ENCODE measurements around the gene GLS.
"Not testable (repeated sequence)": the region's sequence is repeated elsewhere in the genome, so short reads cannot be mapped to it uniquely, and the experiment has no call there.

Gene GLS

DNA sequence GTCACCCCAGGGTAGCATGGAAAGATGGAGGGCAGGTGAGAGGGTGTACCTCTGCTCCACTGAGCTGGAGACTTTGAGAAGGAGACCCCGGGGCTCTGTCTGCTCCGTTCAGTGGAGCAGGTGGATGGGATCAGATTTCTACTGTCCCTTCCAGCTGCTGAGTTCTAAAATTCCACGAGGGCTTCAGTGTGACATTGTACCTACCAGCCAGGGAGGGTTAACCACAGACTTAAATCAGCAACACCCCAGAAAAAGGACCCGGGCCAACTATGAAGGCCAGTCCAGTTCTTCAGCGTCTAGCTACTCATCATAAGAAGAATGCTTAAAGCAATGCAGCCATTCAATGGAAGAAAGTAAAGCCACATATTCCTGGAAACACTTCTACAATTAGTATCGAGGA is 109.5 kb downstream of the GLS start:
- no peak for DNase-seq (ENCODE audit: low read depth in 2 of 2)

DNA sequence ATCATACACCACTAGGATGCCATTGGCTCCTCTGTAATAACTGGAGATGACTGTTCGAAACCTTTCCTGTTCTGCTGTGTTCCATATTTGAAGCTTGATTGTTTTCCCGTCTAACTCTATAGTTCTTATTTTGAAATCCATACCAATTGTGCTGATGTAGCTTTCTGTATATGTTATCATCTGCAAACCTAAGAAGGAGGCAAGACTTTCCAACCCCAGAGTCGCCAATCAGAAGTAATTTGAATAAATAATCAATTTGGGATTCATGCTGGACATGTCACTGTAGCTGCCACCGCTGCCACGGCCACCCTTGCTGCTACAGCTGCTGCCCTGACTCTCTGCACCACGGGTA is 112.6 kb downstream of the GLS start:
- DNase-seq (ENCODE audit: low read depth in 2 of 2): no peak

DNA sequence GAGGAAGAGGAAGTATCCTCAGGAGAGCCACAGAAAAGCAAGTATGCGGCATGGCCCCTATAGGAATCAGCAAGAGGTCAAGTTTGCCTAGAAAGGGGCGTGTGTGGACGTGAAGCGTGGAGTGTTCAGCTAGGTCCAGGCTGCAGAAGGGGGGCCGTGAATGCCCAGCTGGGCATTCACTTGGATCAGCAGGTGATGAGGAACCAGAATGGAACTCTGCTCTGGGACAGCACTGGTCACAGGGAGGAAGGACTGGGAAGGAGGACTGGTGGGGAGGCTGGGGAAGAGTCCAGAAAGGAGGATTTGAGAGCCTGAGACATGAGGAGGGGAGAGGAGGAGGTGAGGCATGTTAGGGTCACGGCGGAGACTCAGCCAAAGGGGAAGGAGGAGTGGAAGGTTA is 113.5 kb downstream of the GLS start:
- no peak for DNase-seq (ENCODE audit: low read depth in 2 of 2)

DNA sequence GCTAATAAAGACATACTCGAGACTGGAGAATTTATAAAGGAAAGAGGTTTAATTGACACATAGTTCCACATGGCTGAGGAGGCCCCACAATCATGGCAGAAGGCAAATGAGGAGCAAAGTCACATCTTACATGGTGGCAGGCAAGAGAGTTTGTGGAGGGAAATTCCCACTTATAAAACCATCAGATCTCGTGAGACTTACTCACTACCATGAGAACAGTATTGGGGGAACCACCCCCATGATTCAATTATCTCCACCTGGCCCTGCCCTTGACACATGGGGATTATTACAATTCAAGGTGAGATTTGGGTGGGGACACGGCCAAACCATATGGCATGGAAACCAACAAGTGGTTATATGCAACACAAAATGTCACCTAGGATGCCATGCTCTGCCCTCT is 114.7 kb downstream of the GLS start:
- not testable (repeated sequence) for DNase-seq (ENCODE audit: low read depth in 2 of 2)

DNA sequence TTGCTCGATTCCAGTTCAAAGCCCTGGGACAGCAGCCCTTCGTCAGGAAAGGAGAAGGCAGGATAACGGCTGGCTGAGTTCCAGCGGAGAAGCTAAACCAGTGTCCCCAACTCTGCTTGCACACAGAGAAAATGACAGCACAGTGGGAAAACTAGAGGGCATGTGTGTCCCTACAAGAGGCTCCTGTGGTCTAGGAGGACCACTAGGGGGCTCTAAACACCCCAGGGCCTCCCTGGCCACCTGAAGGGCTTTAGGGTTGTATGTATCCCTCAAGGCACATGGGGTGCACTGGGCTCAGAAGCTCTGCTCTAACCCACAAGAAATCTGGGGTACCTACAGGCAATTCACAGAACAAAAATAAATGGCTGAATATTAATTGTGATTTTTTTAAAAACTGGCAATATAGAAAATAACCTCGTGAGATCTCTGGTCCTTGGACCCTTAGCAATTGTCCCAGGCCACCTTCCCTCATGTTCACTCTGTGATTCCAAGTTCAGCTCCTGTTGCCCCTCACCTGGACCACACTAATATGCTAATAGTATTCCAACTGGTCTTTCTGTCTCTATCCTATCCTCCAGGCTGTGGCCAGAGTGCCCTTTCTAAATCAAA is 115.8 kb downstream of the GLS start:
- no peak for DNase-seq (ENCODE audit: low read depth in 2 of 2)

DNA sequence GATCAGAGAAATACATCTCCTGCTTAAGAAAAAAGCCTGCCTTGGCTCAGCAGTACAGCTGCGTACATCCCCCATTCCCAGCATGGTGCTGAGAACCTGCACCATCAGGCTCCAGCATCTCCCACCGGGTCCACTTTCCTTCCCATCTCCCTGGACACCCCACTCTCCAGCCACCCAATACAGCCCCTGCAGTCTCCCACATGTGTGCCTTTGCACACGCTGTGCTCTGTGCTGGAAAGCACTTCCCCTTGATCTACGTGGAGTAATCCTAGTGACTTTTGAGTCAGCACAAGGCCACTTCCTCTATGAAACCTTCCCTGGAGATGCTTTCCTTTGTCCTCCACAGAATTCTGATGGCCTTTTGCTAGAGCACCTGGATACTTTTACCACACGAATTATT is 116.3 kb downstream of the GLS start:
- no peak for DNase-seq (ENCODE audit: low read depth in 2 of 2)

DNA sequence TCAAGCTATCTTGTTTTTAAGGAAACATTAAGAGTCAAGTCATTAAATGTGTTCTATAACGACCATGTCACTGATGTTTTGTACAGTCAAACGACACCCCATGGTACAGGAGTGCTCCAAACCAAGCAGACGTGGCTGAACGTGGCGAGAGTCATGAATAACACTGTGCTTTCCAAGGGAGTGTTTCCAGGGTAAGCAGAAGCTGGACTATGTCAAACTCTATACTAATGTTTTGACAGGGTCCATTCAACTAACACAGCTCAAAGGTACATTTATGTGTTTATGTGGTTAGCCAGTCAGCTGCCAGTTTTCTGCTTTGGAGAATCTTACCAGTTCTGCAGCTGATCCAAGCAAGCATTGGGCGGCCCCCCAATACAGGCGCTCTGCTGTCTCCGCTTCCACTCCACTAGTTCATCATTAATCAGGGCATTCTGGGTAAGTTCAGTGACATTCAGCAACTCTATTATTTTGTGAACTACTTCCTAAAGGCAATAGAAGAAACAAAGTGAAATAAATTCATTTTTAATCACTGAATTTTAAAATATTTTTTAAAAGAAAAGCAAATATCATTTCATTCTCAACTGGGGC is 117.0 kb downstream of the GLS start:
- DNase-seq (ENCODE audit: low read depth in 2 of 2): no peak

DNA sequence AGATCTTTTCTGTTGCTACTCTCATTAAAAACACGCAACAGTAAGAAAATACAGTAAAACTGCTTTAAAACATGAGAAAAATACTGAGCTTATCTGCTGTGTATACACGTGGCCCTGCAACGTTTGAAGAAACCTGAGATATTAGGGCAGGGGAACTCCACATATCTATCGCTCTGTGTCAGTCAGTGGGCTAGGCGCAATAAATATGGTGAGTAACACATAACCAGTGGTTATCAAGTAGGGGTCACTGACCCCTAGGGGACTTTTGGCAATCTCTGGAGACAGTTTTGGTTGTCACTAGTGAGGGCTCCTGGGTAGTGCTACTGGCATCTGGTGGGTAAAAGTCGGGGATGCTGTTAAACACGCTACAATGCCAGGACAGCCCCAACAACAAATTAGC is 118.4 kb downstream of the GLS start:
- no peak for DNase-seq (ENCODE audit: low read depth in 2 of 2)

DNA sequence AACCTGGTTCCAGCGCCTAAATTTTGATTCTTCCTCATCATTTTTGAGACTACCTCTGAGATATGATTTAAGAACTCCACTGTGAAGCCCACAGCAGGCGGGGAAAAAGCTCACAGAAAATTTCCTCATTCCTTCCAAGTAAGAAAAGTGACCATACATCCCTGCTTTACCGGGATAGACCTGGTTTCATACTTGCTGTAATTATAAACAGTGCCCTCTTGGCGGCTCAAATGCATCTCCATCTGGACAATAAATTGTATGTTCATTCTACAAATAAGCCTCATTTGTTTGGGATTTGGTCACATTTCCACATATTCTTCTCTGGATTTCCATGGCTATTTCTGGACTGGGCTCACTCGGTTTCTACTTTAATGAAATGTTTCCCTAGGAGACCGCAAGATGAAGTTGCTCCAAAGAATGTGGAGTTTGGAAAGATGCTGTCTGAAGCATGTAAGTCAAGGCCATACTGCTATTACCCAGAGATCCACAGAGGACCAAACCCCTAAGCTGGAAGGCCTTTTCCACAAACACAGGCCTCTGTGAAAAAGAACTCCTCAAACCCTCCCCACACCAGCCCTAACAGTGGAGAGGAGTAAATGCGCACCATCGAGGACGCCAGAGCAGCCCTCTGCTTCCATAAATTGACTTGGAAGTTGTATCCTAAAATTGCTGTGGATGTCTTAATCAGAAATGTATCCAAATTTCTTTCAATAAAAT is 119.5 kb downstream of the GLS start:
- DNase-seq (ENCODE audit: low read depth in 2 of 2): no peak

DNA sequence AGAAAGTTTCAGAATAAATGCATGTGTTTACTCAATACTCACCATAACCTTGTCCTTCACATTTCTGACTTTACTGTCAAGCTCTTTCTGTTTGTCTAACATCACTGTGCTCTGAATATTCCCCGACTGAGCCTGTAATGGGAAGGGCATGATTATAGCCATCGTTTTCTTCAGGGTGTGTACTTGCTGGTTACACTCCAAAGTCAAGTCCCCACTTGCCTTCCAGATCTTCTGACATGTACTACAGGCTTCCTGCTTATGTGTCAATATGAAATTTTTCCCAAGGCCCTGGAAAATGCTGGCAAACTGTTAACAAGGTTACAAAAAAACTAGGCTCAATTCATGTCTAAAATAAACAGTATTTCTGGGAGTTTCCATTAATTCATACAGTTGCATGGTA is 120.4 kb downstream of the GLS start:
- DNase-seq (ENCODE audit: low read depth in 2 of 2): no peak

DNA sequence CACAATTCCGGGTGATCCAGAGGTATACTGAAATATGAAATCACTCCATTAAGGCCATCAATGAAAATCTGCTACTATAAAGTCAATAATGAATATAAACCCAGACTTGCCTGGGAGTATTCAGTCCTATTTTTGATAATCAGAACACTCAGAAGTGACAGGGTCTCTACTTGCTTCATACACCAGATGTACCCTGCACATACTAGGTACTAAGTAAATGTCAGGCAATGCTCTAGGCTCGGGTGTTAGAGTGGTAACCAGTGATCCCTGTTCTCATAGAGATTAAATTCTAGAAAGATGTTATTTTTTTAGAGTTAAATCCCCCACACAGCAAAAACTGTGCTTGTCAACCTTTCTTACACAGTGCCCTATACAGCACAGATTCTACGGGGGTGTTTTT is 121.0 kb downstream of the GLS start:
- DNase-seq (ENCODE audit: low read depth in 2 of 2): no peak

DNA sequence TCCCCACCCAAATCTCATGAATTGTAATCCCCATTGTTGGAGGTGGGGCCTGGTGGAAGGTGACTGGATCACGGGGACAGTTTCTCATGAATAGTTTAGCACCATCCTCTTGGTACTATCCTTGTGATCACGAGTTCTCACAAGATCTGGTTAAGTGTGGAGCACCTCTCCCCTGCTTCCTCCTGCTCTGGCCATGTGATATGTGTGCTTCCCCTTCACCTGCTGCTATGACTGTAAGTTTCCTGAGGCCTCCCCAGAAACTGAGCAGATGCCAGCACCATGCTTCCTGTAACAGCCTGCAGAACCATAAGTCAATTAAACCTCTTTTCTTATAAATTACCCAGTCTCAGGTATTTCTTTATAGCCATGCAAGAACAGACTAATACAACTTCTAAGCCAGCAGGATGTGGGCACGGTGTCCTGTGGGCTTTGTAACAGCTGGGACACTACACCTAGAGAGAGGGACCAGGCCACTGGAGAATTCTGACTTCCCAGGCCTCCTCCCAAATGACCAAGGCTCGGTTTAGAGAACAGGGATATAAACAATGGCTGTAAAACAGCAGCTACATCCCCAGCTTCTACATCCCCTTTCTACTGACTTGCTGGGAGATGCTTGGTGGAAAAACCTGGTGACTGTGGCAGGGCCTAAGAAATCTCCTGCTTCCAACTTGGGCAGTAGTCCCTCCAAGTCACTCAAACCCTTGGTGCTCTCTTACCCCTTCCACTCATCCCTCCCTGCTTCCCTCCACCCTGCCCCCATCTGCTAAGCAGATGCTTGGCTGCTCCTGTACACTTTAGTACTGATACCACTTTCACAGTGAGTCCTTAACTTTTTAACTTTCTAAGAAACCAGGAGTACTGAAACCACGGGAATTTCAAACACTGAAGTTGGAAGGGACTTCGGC is 123.0 kb downstream of the GLS start:
- DNase-seq (ENCODE audit: low read depth in 2 of 2): no peak

DNA sequence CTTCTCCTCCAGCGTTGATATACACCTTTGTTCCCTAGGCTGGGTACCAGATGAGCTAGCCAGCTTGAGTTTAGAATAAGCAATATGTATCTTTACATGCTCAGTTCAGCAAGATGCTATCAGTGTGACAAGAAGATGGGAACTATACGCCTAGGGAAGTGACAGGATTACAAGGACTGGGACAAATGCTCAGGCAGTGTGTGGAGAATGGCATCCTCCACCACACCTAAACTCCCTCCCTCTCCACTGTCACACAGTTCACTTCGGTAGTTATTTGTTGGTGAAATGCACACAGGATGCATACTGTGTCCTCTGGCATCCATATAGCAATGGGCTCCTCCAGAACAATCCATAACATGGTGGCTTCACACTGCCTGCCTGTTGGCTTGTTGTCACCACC is 125.7 kb downstream of the GLS start:
- no peak for DNase-seq (ENCODE audit: low read depth in 2 of 2)

DNA sequence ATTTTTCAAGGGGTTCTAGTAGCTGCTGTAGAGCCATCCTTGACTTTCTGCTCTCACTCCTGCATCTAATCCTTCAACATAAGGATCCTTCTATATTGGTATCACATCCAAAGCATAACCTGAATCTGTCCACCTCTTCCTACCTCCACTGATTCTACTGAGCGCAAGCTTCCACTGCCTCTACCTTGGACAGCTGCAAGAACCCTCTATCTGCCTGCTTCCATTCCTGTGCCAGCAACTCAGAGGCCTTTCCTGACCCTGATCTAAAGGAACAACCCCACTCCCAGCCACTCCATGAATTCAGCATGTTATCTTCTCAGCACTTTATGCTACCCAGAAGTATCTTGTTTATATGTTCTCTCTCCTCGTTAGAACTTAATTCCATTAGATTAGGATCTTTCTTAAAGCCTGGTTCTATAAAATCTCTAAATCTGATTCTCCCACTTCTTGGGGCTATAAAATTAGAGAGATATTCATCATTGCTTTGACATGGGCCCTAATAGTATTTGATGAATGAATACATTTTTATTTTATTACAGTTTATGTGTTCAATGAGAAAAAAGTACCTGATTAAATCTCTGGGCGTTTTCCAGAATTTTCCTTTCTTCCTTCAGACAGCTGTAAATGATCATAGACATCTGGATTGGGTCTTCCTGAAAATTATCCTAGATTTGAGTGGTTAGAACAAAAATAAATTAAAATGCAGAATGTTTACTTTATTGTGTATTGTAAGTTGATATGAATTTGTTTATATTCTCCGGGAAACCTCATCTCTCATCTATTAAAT is 126.6 kb downstream of the GLS start:
- no peak for DNase-seq (ENCODE audit: low read depth in 2 of 2)

DNA sequence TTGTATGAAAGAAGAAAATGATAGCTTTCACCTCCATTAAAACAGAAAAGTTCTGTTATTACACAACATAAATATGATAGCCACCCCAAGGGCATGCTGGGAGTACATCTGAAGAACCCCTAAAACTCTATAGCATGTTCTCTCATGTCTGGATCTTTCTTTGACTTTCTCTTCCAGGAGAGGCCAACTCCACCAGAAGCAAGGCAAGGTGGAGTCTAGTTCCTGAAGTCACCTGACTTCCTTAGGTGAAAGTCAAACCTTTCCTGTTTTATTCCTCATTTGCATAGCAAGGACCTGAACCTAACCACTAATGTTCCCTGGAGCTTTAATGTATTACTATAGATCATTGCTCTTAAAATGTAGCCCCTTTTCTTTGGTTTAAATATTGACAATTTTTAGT is 127.7 kb downstream of the GLS start:
- DNase-seq (ENCODE audit: low read depth in 2 of 2): no peak

DNA sequence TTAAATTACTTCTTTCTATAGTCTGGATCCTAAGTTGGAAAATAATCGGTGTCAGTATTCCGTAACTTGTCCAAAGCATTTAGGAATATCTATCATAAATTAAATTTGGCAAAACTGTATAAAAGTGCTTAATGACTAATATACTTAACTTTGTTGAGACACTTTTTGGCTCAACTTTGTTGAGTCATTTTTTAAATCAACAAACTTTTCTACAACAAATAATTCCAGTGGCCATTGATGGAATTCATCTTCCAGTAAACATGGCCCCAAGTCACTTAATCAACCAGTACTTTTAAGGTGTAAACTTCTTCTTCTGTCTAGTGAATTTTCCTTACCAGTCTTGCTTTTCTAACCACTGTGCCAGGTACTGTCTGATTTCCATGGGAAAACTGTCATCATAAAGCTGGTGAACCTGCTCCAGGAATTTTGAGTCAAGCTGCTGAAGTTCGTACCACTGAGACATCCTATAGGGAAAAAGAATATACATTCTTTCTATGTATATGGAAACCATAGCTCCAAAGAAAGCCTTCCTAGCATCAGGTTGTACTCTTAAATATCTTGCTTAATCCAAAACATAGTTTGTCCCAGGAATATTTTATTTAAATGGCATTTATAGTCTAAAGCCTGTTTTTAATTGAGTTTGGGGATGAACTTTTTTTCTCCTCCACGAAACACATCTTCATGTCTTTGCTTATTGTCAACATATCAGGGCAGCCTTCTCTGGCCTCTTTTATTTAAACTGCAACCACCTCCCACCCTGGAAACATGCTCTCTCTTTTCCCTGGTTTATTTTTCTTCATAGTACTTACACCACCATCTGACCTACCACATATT is 129.1 kb downstream of the GLS start:
- no peak for DNase-seq (ENCODE audit: low read depth in 2 of 2)

DNA sequence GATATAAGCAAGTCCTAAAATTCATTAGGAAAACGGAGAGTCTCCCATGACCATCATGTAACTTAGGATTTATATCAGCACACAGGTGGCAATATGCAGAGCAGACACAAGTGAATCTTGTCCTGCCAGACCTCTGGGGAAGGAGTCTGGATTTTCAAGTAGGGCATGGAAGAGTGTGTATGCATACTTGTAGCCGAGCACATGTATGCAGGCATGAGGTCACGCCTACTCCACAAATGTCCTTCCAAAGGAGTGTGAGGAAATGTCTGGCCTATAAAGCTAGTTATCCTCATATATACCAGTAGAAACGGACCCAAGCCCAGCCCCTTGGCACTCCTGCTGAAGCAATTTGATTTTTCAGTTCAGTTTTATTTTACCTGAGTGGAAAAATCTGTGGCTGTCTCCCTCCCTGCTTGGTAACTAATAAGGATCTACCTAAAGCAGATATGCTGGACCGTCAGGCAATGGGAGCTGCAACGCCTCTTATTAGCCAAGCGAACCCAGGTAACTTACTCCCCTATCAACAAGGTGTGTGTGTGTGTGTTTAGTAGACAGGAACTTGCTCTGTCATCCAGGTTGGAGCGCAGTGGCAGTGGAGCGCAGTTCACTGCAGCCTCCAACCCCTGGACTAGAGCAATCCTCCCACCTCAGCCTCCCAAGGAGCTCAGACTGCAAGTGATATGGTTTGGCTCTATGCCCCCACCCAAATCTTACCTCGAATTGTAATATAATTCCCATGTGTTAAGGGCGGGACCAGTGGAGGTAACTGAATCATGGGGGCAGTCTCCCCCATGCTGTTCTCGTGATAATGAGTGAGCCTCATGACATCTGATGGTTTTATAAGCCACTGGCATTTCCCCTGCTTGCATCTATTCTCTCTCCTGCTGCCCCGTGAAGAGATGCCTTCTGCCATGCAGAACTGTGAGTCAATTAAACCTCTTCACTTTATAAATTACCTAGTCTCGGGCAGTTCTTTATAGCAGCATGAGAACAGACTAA is 130.6 kb downstream of the GLS start:
- DNase-seq (ENCODE audit: low read depth in 2 of 2): no peak

DNA sequence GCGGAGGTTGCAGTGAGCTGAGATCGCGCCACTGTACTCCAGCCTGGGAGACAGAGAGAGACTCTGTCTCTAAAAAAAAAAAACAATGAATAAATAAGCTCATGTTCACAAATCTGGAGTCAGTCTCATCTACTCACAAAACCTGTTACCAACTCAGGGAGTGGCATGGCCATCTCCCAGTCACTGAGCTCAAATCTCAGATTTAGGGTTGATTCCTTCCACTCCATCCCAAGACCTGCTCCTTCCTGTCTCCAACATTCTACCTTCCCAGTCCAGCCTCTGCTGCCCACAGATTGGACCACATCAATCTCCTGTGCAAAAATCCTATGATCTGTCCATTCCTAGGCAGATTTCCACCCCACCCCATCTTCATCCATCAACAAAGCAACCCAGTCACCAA is 131.7 kb downstream of the GLS start:
- DNase-seq (ENCODE audit: low read depth in 2 of 2): no peak

DNA sequence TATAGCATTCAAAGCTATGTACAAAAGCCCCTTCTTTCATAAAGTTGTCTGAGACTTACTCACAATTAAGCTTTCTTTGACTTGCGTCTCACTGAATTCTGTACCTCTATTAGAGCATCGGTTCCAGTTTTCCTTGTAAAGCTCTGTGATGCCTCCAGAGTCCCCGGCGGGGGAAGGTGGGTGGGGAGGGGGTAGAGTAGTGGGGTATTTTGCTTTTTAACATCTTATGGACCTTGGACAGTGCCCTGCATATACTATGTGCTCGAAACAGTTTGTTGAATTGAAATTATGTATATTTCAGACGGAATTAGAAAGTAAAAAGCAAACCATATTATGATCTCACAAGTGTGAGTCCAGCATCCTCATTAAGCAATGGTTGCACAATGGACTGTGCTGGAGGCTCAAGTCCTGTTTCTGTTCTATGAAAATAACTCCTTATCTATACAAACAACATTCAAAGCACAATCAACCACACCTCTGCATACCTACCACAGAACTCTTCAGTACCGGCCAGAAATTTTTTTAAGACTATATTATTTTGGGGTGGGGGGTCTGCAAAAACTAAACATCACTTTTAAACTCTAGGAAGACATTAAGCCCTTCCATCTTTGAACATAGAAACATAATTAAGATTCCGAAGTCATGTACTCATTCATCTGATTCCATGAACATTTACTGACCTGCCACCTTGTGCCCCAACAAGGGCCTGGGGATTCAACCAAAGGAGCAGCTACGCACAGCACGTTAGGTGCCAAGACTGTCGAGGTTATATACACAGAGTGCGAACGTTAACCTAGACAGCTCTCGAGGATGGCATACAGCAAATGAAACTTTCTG is 132.4 kb downstream of the GLS start:
- no peak for DNase-seq (ENCODE audit: low read depth in 2 of 2)

All from stimulated activated CD4-positive, alpha-beta T cell treated with anti-CD3 and anti-CD28 coated beads, Interleukin-1b, Interleukin-23, amount 100 ng/mL, for 4 hours (primary cell).